Measurements from ENCODE around the gene CCSER2.
"Not testable (repeated sequence)": the region's sequence is repeated elsewhere in the genome, so short reads cannot be mapped to it uniquely, and the experiment has no call there.

CCSER2 gene

DNA sequence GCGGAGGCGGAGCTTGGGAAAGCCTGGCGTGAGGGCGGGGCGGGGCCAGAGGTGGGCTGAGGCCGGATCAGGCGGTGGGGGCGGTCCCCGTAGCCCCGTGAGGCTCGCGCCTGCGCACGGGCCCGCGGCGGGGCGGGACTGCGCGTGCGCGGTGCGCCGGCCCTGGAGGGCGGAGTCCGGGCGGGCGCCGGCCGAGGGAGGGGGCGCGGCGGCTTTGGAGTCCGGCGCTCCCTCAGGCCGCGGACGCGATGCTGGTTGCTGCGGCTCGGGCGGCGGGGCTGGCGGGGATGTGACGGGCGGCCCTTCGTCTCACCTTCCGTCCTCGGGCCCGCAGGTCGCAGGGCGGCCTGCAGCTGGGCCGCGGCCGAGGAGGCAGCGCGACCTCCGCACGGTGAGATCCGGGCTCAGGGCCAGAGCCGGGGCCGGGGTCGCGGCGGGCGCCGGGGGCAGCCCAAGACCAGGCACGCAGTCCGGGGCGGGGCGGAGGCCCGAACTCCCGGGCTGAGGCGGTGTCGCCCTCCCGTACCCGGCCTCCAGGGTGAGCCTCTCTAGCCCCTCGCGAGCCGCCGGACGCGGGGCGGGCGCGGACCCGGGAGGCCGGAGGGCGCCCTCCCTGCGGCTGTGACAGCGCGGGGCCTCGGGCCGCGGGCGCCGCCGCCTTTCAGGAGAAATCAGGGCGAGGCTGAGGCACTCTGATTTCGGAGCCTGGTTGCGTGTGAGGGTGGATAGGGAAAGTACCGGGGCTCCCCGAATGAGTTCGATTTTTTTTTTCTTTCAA lies at the start of gene CCSER2:
Gene CCSER2, plus strand, starts transcription at position 172 of the 778 bp plus-strand sequence. CDS start 42,464 bp downstream, outside the sequence.
- FAIRE-seq, result no peak

- FAIRE-seq, result not testable (repeated sequence)
Measured at GRCh38 chr10:84279876-84280475, 48.4 kb upstream of the CCSER2 start.

GRCh38 chr10:84286695-84287094 lies 41.7 kb upstream of the CCSER2 start:
- no peak for FAIRE-seq

DNA sequence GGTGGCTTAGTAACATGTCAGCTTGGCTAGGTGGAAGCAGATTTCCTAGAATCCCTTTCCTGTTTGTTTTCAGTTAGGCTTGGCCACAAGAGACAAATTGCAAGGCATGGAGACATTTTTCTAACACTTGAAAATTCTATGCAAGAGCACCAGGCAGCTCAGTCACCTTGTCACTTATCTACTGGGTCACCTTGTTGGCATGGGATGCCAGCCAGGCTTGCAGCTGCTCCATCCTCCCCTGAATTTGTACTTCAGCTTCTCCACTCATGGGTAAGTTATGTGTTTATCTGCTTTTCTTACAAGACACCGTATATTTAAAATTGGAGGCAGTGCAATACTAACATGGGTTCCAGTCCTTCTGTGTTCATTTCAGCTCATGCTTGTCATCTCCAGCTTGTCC lies 40.2 kb upstream of the CCSER2 start:
- no peak for FAIRE-seq

GRCh38 chr10:84289521-84290200 lies 38.7 kb upstream of the CCSER2 start:
- FAIRE-seq, result no peak

DNA sequence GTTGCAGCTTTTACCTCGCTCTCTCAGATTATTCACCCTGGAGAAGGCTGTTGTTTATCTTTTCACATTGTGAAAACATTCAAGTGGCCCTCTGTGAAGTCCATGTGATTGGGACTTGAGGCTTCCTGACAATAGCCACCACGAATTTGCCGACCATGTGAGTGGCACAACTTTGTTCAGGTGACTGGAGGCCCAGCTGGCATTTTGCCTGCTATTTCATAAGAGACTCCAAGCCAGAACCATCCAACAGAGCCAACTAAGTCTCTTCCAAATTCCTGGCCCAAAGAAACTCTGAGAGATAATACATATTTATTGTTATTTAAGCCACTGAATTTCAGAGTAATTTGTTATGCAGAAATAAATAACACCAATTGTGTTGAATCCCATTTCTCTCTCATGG lies 38.2 kb upstream of the CCSER2 start:
- no peak for FAIRE-seq

DNA sequence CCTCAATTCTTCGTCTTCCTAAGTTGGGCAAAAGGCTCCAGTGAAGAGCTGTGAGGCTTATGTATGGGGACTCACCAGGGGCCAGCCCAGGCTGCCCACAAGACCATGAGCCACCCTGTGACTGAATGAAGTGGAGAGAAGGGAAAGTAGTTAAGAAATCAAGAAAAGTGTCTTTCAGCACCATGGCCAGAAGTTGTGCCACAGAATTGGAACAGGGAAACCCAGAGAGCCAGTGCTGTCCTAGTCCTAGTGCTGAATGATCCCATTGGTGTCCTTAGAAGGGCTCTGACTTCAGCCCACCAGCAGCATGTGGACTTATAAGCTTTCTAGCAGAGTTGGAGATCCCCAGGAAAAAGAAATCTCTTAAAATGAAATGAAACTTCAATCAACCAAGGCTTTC lies 37.0 kb upstream of the CCSER2 start:
- FAIRE-seq, result no peak

GRCh38 chr10:84292502-84292901 lies 35.9 kb upstream of the CCSER2 start:
- no peak for FAIRE-seq

GRCh38 chr10:84293171-84293570 lies 35.2 kb upstream of the CCSER2 start:
- FAIRE-seq, result no peak

DNA sequence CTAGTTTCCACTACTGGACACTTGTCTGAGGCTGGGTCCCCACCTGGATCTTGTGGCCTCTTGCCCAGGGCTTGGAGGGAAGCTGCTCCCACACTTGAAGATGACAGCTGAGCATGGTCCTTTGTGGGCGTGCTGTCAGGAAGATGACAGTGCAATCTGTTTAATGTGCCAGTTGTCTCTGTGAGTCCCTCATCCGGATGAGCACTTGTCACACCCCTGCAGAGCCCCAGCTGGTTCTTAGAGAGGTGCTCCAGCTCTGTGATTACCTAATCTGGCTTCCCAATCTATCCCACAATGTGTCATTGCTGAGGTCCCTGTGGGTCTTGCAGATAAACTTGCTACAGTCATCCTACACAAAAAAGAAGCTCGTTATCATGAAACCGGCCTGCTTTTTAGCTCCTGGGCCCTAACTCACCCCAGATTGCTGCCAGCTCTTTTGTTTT lies 34.8 kb upstream of the CCSER2 start:
- FAIRE-seq, result no peak

- FAIRE-seq, result no peak
Measured at GRCh38 chr10:84294766-84295447, 33.5 kb upstream of the CCSER2 start.

DNA sequence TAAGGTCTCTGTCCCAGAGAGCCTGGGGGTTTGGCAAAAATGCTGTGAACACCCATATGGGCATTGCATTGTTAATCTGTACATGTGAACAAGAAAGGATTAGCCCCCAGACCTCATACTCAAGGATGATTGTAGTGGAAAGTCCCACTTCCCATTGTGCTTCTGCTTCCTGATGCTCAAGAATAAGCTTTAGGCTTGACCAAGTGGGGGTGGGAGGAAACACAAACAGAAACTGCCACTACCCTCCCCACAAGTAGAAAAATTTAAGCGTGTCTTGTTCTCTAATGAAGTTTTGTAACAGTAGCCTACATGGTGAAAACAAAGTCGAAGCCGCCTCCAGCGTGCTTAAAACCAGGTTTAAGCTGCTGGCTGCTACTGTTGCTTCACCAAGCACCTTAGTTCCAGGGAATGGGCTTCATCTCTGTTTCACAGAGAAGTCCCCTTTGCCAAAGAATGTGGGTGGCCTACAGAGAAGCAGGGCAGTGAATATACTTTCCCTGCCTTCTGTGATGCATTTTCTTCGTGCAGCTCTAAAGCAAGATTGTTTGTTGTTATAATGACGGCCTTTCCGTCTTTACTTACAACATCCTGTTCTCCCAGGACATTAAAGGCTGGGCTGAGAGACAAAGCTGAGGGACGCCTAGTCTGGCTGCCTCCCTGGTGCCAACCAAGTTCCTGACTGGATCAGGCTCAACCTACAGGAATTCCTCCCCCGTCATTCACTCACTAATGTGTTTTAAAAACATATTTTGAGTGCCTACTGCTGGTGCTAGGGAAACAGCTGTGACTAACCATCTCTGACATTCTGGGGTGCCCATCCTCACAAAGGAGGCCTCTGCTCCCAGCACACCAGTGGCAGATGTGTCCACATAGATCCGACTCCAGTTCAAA lies 32.1 kb upstream of the CCSER2 start:
- no peak for FAIRE-seq

GRCh38 chr10:84298057-84298456 lies 30.3 kb upstream of the CCSER2 start:
- FAIRE-seq, result no peak

DNA sequence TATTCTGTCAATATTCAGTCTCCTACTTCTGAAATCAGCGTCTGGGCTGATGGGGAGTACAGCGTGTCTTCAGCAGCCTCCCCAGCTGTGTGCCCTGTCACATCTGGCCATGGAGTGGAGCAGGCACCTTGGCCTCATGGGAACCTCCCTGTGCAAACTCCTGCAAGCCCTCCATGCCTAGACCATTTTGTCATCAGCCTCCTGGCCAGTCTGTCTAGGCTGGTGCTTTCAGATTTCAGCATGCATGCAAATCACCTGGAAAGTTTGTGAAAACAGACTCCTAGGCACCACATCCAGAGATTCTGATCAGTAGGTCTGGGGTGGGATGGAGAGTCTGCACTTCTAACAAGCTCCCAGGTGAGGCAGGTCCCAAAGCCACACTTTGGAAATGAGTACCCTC lies 26.2 kb upstream of the CCSER2 start:
- FAIRE-seq, result no peak

GRCh38 chr10:84306751-84307384 lies 21.5 kb upstream of the CCSER2 start:
- no peak for FAIRE-seq

DNA sequence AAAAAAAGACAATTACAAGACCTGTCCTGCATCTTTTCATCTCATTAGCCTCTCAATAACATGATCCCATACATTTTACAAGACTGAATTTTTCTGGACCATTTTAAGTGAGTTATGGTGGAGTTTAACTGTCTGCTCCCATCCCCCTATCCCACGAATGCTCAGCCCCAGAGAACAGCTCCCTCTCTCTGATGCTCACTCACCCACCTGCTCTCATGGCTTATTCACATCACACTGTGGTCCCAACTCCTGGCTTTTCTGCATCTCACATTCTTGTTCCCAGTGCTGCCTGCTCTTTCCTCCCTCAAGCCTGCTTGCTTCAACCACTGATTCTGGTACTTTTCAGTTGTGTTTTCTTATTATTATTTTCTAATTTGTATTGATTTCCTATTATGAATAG lies 20.4 kb upstream of the CCSER2 start:
- no peak for FAIRE-seq

GRCh38 chr10:84308481-84309304 lies 19.7 kb upstream of the CCSER2 start:
- FAIRE-seq, result no peak

- no peak for FAIRE-seq
Measured at GRCh38 chr10:84310470-84310869, 17.9 kb upstream of the CCSER2 start.

DNA sequence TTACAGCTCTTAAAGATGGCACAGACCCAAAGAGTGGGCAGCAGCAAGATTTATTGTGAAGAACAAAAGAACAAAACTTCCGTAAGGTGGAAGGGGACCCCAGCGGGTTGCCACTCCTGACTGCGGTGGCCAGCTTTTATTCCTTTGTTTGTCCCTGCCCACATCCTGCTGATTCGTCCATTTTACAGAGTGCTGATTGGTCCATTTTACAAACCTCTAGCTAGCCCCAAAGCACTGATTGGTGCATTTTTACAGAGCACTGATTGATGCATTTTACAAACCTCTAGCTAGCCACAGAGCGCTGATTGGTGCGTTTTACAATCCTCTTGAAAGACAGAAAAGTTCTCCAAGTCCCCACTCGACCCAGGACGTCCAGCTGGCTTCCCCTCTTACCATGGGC lies 16.8 kb upstream of the CCSER2 start:
- no peak for FAIRE-seq

DNA sequence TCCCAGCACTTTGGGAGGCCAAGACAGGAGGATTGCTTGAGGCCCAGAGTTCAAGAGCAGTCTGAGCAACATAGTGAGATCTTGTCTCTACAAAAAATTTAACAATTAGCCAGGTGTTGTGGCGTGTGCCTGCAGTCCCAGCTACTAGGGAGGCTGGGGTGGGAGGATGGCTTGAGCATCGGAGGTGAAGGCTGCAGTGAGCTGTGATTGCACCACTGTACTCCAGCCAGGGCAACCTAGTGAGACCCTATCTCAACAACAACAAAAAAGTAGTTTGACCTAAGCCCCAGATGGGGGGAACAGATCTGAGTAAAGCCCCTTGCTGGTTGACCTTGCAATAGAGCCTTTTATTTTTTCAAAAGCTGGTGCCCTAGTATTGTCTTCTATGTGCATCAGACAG lies 15.6 kb upstream of the CCSER2 start:
- no peak for FAIRE-seq

- FAIRE-seq, result no peak
Measured at GRCh38 chr10:84314275-84314674, 14.1 kb upstream of the CCSER2 start.

Measured in G401.6 (cell line).